Measurements from ENCODE around the gene TRHDE. TPM values are rescaled to one million over a fixed set of nuclear protein-coding genes. Genes with fewer than 3 reads are reported as not detected.

The TRHDE gene
- total and polyA plus RNA-seq, 9 of the 15 experiments (the other 6 are each of a cell fraction or from before 2014, with no cell fraction given) = 0.03 to 0.29 (median 0.09) TPM

DNA sequence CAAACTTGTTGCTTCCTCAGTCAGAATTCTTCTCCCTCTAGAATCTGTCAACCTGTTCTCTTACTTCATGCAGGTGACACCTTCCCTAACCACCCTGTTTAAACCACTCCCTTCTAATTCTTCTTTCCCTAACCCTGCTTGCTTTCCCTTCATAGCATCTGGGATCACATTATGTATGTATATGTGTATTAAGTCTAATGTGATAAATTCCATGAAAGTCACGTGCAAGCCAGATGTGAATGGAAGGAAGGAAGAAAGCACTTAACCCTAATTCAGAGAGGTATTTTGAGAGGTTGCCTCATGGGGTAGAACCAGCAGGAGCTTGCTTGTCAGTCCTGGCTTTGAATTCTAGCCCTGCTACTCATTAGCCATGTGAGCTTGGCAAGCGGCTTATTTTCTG lies 340.0 kb downstream of the TRHDE start:
- intact Hi-C loops (cut with micrococcal nuclease) (no loop called here), in situ Hi-C loops (cut with MboI) (no loop called here)
- FAIRE-seq (no peak), DNase-seq (ENCODE audit: extremely low read depth in 1 of 4, low spot score in 3 of 4) (no peak), ATAC-seq (no peak)
- 0% methylated on average over 2 of the region's 2 CpGs for WGBS (ENCODE audit: insufficient coverage, low coverage, missing lambda C conversion rate)
- BruUV-seq (replicated peaks) = no TSS peak
- Histone ChIP-seq H3K27ac (ENCODE audit: extremely low read depth, low read depth, low read length) (no peak overlapping the region), H3K4me1 (replicated peaks in 1 of 2; ENCODE audit: control insufficient read depth in 2 of 2, insufficient read depth in 2 of 2, low read length in 2 of 2) (no peaks in the 10 kb centered on the region), H3K4me3 (no peak overlapping the region), H4K20me1 (replicated peaks; ENCODE audit: control insufficient read depth, insufficient read depth, low read length) (no peaks in the 10 kb centered on the region), H2AFZ (ENCODE audit: low read depth, low read length) (no peak overlapping the region), H3K79me2 (ENCODE audit: control insufficient read depth, insufficient read depth, low read length) (no peaks in the 10 kb centered on the region), H3K9me3 (replicated peaks; ENCODE audit: control insufficient read depth, insufficient read depth, low read depth, low read length) (no peaks in the 10 kb centered on the region; the same call in none of the 2 replicates), H3K36me3 (ENCODE audit: control insufficient read depth, insufficient read depth, low read length) (no peaks in the 10 kb centered on the region), H3K9ac (ENCODE audit: insufficient read depth in 1 of 2, low read depth in 2 of 2, low read length in 2 of 2) (no peak overlapping the region), H3K4me2 (ENCODE audit: insufficient read depth, low read length) (no peak overlapping the region), H3K9me1 (ENCODE audit: control insufficient read depth, insufficient read depth, low read length) (no peaks in the 10 kb centered on the region), H3K27me3 (ENCODE audit: control insufficient read depth in 2 of 2, insufficient read depth in 2 of 2, low read length in 2 of 2) (no peaks in the 10 kb centered on the region)
- ChIA-PET CTCF (ENCODE audit: low intra/inter-chr PET ratio) (no interaction called here), POLR2A (no interaction called here)
- TF ChIP-seq ZNF707 (CRISPR knock-in tag; conservative IDR thresholded peaks at IDR 0.05) (no peak), TEAD2 (tag; IDR thresholded peaks at IDR 0.05) (no peak), POLR3G (IDR thresholded peaks at IDR 0.05; ENCODE audit: extremely low read depth, insufficient read length, insufficient replicate concordance) (no peak), ZNF780A (CRISPR knock-in tag; IDR thresholded peaks at IDR 0.05) (no peak), RFX5 (IDR thresholded peaks at IDR 0.05; ENCODE audit: low read depth, low read length) (no peak), ZNF140 (CRISPR knock-in tag; IDR thresholded peaks at IDR 0.05) (no peak), ILK (tag; IDR thresholded peaks at IDR 0.05; ENCODE audit: borderline replicate concordance, low read depth) (no peak), NBN (IDR thresholded peaks at IDR 0.05; ENCODE audit: low read depth) (no peak), RBM39 (optimal IDR thresholded peaks at IDR 0.05; ENCODE audit: low read depth, low read length) (no peak)
- TF ChIP-seq, protein P1, sequence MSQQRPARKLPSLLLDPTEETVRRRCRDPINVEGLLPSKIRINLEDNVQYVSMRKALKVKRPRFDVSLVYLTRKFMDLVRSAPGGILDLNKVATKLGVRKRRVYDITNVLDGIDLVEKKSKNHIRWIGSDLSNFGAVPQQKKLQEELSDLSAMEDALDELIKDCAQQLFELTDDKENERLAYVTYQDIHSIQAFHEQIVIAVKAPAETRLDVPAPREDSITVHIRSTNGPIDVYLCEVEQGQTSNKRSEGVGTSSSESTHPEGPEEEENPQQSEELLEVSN (IDR thresholded peaks at IDR 0.05; ENCODE audit: borderline replicate concordance in 1 of 2, extremely low read depth in 1 of 2, insufficient read depth in 1 of 2, insufficient read length in 1 of 2, low read depth in 1 of 2, low read length in 1 of 2, poor library complexity in 1 of 2, severe bottlenecking in 1 of 2) = no peak
- TF ChIP-seq, protein P2, sequence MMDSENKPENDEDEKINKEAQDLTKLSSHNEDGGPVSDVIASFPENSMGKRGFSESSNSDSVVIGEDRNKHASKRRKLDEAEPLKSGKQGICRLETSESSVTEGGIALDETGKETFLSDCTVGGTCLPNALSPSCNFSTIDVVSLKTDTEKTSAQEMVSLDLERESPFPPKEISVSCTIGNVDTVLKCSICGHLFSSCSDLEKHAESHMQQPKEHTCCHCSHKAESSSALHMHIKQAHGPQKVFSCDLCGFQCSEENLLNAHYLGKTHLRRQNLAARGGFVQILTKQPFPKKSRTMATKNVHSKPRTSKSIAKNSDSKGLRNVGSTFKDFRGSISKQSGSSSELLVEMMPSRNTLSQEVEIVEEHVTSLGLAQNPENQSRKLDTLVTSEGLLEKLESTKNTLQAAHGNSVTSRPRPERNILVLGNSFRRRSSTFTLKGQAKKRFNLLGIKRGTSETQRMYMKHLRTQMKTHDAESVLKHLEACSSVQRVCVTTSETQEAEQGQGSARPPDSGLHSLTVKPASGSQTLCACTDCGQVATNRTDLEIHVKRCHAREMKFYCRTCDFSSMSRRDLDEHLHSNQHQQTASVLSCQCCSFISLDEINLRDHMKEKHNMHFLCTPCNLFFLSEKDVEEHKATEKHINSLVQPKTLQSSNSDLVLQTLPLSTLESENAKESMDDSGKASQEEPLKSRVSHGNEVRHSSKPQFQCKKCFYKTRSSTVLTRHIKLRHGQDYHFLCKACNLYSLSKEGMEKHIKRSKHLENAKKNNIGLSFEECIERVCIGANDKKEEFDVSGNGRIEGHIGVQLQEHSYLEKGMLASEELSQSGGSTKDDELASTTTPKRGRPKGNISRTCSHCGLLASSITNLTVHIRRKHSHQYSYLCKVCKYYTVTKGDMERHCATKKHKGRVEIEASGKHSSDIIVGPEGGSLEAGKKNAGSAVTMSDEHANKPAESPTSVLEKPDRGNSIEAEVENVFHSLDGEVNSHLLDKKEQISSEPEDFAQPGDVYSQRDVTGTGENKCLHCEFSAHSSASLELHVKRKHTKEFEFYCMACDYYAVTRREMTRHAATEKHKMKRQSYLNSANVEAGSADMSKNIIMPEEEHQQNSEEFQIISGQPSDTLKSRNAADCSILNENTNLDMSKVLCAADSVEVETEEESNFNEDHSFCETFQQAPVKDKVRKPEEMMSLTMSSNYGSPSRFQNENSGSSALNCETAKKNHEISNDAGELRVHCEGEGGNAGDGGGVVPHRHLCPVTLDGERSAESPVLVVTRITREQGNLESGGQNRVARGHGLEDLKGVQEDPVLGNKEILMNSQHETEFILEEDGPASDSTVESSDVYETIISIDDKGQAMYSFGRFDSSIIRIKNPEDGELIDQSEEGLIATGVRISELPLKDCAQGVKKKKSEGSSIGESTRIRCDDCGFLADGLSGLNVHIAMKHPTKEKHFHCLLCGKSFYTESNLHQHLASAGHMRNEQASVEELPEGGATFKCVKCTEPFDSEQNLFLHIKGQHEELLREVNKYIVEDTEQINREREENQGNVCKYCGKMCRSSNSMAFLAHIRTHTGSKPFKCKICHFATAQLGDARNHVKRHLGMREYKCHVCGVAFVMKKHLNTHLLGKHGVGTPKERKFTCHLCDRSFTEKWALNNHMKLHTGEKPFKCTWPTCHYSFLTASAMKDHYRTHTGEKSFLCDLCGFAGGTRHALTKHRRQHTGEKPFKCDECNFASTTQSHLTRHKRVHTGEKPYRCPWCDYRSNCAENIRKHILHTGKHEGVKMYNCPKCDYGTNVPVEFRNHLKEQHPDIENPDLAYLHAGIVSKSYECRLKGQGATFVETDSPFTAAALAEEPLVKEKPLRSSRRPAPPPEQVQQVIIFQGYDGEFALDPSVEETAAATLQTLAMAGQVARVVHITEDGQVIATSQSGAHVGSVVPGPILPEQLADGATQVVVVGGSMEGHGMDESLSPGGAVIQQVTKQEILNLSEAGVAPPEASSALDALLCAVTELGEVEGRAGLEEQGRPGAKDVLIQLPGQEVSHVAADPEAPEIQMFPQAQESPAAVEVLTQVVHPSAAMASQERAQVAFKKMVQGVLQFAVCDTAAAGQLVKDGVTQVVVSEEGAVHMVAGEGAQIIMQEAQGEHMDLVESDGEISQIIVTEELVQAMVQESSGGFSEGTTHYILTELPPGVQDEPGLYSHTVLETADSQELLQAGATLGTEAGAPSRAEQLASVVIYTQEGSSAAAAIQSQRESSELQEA (IDR thresholded peaks at IDR 0.05; ENCODE audit: low read depth) = no peak
